ENCODE results near the gene DISC1. TPM values are rescaled to one million over a fixed set of nuclear protein-coding genes. Genes with fewer than 3 reads are reported as not detected.

The DISC1 gene
- polyA plus RNA-seq, 1 experiment = 2.3 TPM

- ChIA-PET CTCF (no interaction called here), POLR2A (no interaction called here)
- peak; percentile 43 for DNase-seq (ENCODE audit: low read depth)
- Histone ChIP-seq H3K36me3 (ENCODE audit: control insufficient read depth, insufficient read depth, low read length) (no peaks in the 10 kb centered on the region), H3K27me3 (ENCODE audit: control insufficient read depth, insufficient read depth, low read length) (no peaks in the 10 kb centered on the region), H3K4me3 (ENCODE audit: low read depth, low read length) (no peak overlapping the region)
- no peak for TF ChIP-seq CTCF (IDR thresholded peaks at IDR 0.05; ENCODE audit: insufficient read depth, low read depth, low read length)
These were observed 391.8 kb downstream of the DISC1 start for GRCh38 chr1:232018231-232019025.

- H3K4me3 ChIP-seq (ENCODE audit: low read depth, low read length) = no peak overlapping the region
- ChIA-PET POLR2A (no interaction called here), CTCF (no interaction called here)
- H3K27me3 ChIP-seq (ENCODE audit: control insufficient read depth, insufficient read depth, low read length) = no peaks in the 10 kb centered on the region
- TF ChIP-seq CTCF (IDR thresholded peaks at IDR 0.05; ENCODE audit: insufficient read depth, low read depth, low read length) = no peak
- no peaks in the 10 kb centered on the region for H3K36me3 ChIP-seq (ENCODE audit: control insufficient read depth, insufficient read depth, low read length)
- no peak for DNase-seq (ENCODE audit: low read depth)
These were observed 392.4 kb downstream of the DISC1 start for GRCh38 chr1:232019026-232019340.

- Histone ChIP-seq H3K27me3 (ENCODE audit: control insufficient read depth, insufficient read depth, low read length) (no peaks in the 10 kb centered on the region), H3K36me3 (ENCODE audit: control insufficient read depth, insufficient read depth, low read length) (no peaks in the 10 kb centered on the region), H3K4me3 (ENCODE audit: low read depth, low read length) (no peak overlapping the region)
- no peak for DNase-seq (ENCODE audit: low read depth)
- TF ChIP-seq CTCF (IDR thresholded peaks at IDR 0.05; ENCODE audit: insufficient read depth, low read depth, low read length) = no peak
- ChIA-PET CTCF (interaction anchor here (0.8 kb wide), 1 partner anchor 14 kb away, joined by 3 read pairs; no protein-coding TSS in a partner anchor), POLR2A (no interaction called here)
These were observed 393.8 kb downstream of the DISC1 start for GRCh38 chr1:232020352-232020751.

GRCh38 chr1:232029315-232029714 lies 402.7 kb downstream of the DISC1 start:
- POLR2A ChIA-PET = no interaction called here
- CTCF ChIA-PET = no interaction called here
- H3K36me3 ChIP-seq (ENCODE audit: control insufficient read depth, insufficient read depth, low read length) = no peaks in the 10 kb centered on the region

GRCh38 chr1:232031156-232031555 lies 404.6 kb downstream of the DISC1 start:
- CTCF ChIA-PET = no interaction called here
- Histone ChIP-seq H3K36me3 (ENCODE audit: control insufficient read depth, insufficient read depth, low read length) (no peaks in the 10 kb centered on the region), H3K27me3 (ENCODE audit: control insufficient read depth, insufficient read depth, low read length) (no peaks in the 10 kb centered on the region), H3K4me3 (ENCODE audit: low read depth, low read length) (no peak overlapping the region)
- DNase-seq (ENCODE audit: low read depth) = no peak
- TF ChIP-seq CTCF (IDR thresholded peaks at IDR 0.05; ENCODE audit: insufficient read depth, low read depth, low read length) = no peak
- POLR2A ChIA-PET = no interaction called here

More at GRCh38 chr1:232029315-232029714, 402.7 kb downstream of the DISC1 start:
- DNase-seq (ENCODE audit: low read depth) = no peak
- TF ChIP-seq CTCF (IDR thresholded peaks at IDR 0.05; ENCODE audit: insufficient read depth, low read depth, low read length) = no peak
- H3K4me3 ChIP-seq (ENCODE audit: low read depth, low read length) = no peak overlapping the region
- H3K27me3 ChIP-seq (ENCODE audit: control insufficient read depth, insufficient read depth, low read length) = no peaks in the 10 kb centered on the region

Data from BJ (cell line).